GM21367 (cell line): Measurements from ENCODE around the gene AIM2.

Experiments
- ATAC-seq: cut with Tn5 transposase; IDR thresholded peaks from one replicate; pipeline ENCODE4 v1.9.1; 2021; ENCODE audit not compliant: unreplicated experiment

Gene AIM2

DNA sequence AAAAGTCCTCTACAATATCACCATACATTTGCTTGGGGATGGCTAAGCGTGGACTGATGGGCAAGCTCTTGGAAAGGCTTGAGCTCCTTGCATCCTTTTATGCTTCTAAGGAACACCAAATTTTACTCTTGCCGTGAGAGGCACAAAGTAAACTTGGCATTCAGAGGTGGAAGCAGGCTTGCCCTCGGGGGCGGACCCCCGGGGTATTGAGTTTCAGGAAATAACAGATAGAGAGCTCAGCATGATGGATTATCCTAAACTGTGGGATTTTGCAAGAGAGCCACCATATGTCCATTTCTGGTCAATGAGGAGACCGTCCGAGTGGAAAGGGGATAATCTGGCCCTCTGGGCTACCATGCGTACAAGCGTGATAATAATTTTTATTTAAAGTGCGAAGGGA, 52.8 kb downstream of the AIM2 start:
- ATAC-seq: no peak

DNA sequence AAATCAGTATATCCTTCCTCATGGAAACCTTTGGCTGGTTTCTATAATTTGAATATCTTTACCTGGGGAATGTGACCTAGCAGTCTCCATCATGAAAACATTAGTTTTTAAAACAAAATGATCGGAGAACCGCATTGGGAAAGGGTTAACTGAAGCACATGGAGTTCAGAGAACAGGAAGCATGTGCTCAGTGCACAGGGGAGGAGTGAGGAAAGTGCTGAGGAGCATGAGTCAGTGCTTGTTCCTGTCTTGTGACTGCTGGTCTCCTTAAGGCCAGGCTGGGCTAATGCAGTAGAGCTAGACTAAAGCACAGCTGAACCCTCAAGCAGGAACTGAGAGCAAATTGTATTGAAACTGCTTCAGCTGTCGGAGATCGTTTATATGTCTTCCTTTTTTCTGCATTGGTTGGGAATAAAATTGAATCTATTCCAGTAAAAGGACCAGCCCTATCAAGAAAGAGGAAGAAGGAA, 61.1 kb downstream of the AIM2 start:
- ATAC-seq: peak; percentile 94

DNA sequence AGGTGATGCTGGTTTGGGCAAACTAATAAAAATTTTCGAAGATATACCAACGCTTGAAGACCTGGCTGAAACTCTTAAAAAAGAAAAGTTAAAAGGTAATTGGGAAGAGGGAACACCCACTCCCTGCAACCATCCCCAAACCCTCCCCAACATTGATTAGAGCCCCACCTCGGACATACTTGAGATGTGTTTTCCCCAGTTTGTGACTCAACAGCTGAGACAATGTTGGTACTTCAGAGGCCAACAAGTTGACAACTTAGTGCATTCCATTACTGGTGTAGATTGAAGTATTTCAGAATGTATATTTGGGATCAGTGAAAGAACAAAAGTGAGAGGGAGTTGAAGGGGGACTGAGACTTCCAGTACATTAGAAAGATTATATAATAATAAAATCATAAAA, 61.7 kb downstream of the AIM2 start:
- no peak for ATAC-seq

DNA sequence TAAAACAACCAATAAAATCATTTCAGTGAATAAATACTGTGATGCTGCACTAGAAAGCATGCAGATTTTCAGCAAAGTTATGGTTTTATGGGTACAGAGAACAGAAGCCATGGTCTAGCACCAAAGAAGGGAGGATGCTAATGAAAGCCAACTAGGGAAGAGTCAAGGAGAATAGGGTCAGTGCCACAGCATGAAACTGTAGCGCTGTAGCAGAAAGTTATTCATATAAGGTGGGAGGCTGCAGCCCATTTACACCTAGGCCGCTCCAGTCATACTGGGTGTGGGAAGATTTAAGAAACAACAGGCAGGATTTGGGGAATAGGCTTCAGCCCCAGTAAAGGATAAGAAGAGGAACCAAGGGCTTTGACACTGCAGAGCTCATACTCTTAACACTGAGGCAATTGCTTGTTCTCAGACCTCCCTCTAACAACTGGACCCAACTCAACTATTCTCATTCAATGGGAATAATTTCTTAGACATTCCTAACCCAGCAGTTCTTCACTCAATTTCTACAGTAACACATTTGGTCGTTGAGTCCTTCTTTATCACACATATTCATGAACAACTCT, 62.5 kb downstream of the AIM2 start:
- no peak for ATAC-seq

DNA sequence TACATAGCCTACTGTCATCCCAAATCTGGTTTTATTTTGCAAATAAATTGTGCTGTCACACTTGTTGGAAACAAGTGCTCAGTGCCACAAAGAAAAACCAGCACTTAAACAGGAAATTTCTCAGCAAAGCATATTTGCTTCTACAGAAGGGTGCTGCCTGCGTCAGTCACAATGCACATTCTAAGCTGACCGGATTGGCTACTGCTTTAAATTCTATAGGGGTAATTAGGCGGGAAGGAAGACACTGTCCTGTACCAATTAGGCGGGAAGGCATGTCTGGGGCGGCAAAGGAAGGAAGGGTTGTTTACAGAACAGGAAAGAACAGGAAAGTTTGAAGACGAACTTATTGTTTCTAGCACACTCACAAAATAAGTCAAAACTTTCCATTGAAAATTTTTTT, 64.1 kb downstream of the AIM2 start:
- ATAC-seq: peak; percentile 21
